IMR-90 (cell line): ENCODE measurements around the gene TBRG4. TPM values are rescaled to one million over a fixed set of nuclear protein-coding genes. Genes with fewer than 3 reads are reported as not detected.

ENCODE experiments used
- ATAC-seq: fragments of 200-7000 bp; cut with Tn5 transposase; 2 replicates; pipeline ENCODE4 v1.9.1; 2020; ENCODE audit warnings: low read depth, mild to moderate bottlenecking, moderate library complexity
- BruUV-seq: library from RNA; stranded (reverse); fragments of 400-500 nt; replicated peaks from 2 replicates; lab custom pipeline; 2021; lab: Mats Ljungman, UMichigan
- CTCF ChIA-PET: fragments of 300-600 bp; formaldehyde crosslinking; extraction: SDS; loops from one replicate; lab custom pipeline; 2021; ENCODE audit warnings: antibody characterized with exemption; lab: Yijun Ruan, JAX
- POLR2A ChIA-PET: fragments of 300-600 bp; sonication (Branson Sonifier 250); formaldehyde crosslinking; loops from one replicate; lab custom pipeline; 2022; ENCODE audit warnings: antibody characterized with exemption; ENCODE audit not compliant: unreplicated experiment; lab: Charles Lee
- DNase-seq: peaks from one replicate; pipeline ENCODE4 v3.0.0; 2013
- H2AFZ ChIP-seq: replicated peaks from 2 replicates; pipeline ENCODE3; 2013; ENCODE audit warnings: low read length, mild to moderate bottlenecking; ENCODE audit not compliant: poor library complexity
- H2AK5ac ChIP-seq: 2 replicates; pipeline ENCODE4 v1.6.1; 2013; ENCODE audit warnings: low read depth, low read length, inconsistent platforms
- H2AK9ac ChIP-seq: replicated peaks from 2 replicates; pipeline ENCODE3; 2013; ENCODE audit warnings: mild to moderate bottlenecking, low read depth, low read length, moderate library complexity; ENCODE audit not compliant: poor library complexity
- H2BK120ac ChIP-seq: 2 replicates; pipeline ENCODE4 v1.6.1; 2013; ENCODE audit warnings: low read depth, low read length, inconsistent platforms
- H2BK15ac ChIP-seq: 3 replicates; pipeline ENCODE4 v1.6.1; 2013; ENCODE audit warnings: low read depth, low read length, inconsistent platforms
- H2BK20ac ChIP-seq: 2 replicates; pipeline ENCODE4 v1.6.1; 2013; ENCODE audit warnings: low read depth, mild to moderate bottlenecking, inconsistent platforms, low read length, moderate library complexity
- H2BK5ac ChIP-seq: 2 replicates; pipeline ENCODE4 v1.6.1; 2013; ENCODE audit warnings: mild to moderate bottlenecking, low read depth, low read length, inconsistent platforms; ENCODE audit not compliant: poor library complexity, severe bottlenecking
- H3K14ac ChIP-seq: replicated peaks from 2 replicates; pipeline ENCODE4 v1.6.1; 2013; ENCODE audit warnings: low read depth, low read length, inconsistent platforms
- H3K18ac ChIP-seq: 2 replicates; pipeline ENCODE4 v1.6.1; 2013; ENCODE audit warnings: low read depth, low read length, control low read depth
- H3K23ac ChIP-seq: 2 replicates; pipeline ENCODE4 v1.6.1; 2013; ENCODE audit warnings: low read depth, low read length, inconsistent platforms
- H3K27ac ChIP-seq: 2 replicates; pipeline ENCODE4 v1.5.1; 2013; ENCODE audit warnings: mild to moderate bottlenecking, control low read depth, low read length; ENCODE audit not compliant: insufficient read depth
- H3K27me3 ChIP-seq: 2 replicates; pipeline ENCODE4 v1.6.1; 2013; ENCODE audit warnings: low read length; ENCODE audit not compliant: control insufficient read depth, insufficient read depth
- H3K36me3 ChIP-seq: 2 replicates; pipeline ENCODE4 v1.6.1; 2013; ENCODE audit warnings: low read length, mixed read lengths; ENCODE audit not compliant: control insufficient read depth, insufficient read depth
- H3K4ac ChIP-seq: 2 replicates; pipeline ENCODE4 v1.6.1; 2013; ENCODE audit warnings: low read depth, low read length, inconsistent platforms
- H3K4me1 ChIP-seq: 2 replicates; pipeline ENCODE4 v1.6.1; 2013; ENCODE audit warnings: low read length, mixed read lengths; ENCODE audit not compliant: control insufficient read depth, insufficient read depth
- H3K4me2 ChIP-seq: 2 replicates; pipeline ENCODE4 v1.6.1; 2013; ENCODE audit warnings: low read depth, mild to moderate bottlenecking, control low read depth, low read length, moderate library complexity
- H3K4me3 ChIP-seq: 2 replicates; pipeline ENCODE4 v1.5.1; 2013; ENCODE audit warnings: low read depth, mild to moderate bottlenecking, control low read depth, low read length, moderate library complexity; ENCODE audit not compliant: insufficient read depth
- H3K56ac ChIP-seq: 2 replicates; pipeline ENCODE4 v1.6.1; 2013; ENCODE audit warnings: low read length, inconsistent platforms; ENCODE audit not compliant: insufficient read depth; ENCODE audit errors: extremely low read depth
- H3K79me1 ChIP-seq, 2 experiments: 2 replicates each; pipeline ENCODE4 v1.6.1; 2013; ENCODE audit warnings: low read length in 2 of 2, inconsistent platforms in 1 of 2, low read depth in 1 of 2
- H3K9ac ChIP-seq: 2 replicates; pipeline ENCODE4 v1.6.1; 2013; ENCODE audit warnings: low read depth, low read length, control low read depth
- H3K9me1 ChIP-seq: 2 replicates; pipeline ENCODE4 v1.6.1; 2013; ENCODE audit warnings: low read length, inconsistent platforms; ENCODE audit not compliant: insufficient read depth
- H3K9me3 ChIP-seq: 2 replicates; pipeline ENCODE4 v1.6.1; 2013; ENCODE audit warnings: low read length; ENCODE audit not compliant: control insufficient read depth, insufficient read depth
- H4K20me1 ChIP-seq: 2 replicates; pipeline ENCODE4 v1.6.1; 2013; ENCODE audit warnings: low read length, inconsistent platforms; ENCODE audit not compliant: insufficient read depth
- H4K5ac ChIP-seq: 2 replicates; pipeline ENCODE4 v1.6.1; 2013; ENCODE audit warnings: mild to moderate bottlenecking, low read depth, low read length, control low read depth
- H4K8ac ChIP-seq, 2 experiments: 2 replicates each; pipeline ENCODE4 v1.6.1; 2013; ENCODE audit warnings: low read depth in 2 of 2, low read length in 2 of 2, control low read depth in 1 of 2, inconsistent platforms in 1 of 2
- H4K91ac ChIP-seq: 2 replicates; pipeline ENCODE4 v1.6.1; 2013; ENCODE audit warnings: low read depth, low read length, inconsistent platforms; ENCODE audit not compliant: insufficient read depth
- BHLHE40 ChIP-seq: fragments of 150-350 bp; IDR thresholded peaks from 2 replicates; pipeline ENCODE4 v1.6.1; 2016; ENCODE audit warnings: mild to moderate bottlenecking, low read depth, low read length
- CHD1 ChIP-seq: IDR thresholded peaks from 2 replicates; pipeline ENCODE4 v1.6.1; 2012; ENCODE audit warnings: low read depth, low read length, improper control_type of control experiment
- ELK1 ChIP-seq: fragments of 150-350 bp; IDR thresholded peaks from 2 replicates; pipeline ENCODE4 v1.6.1; 2016; ENCODE audit warnings: low read depth, mild to moderate bottlenecking, low read length, moderate library complexity, borderline replicate concordance
- MAZ ChIP-seq: IDR thresholded peaks from 2 replicates; pipeline ENCODE4 v1.6.1; 2012; ENCODE audit warnings: low read depth, mild to moderate bottlenecking, low read length, improper control_type of control experiment, moderate library complexity, borderline replicate concordance
- MXI1 ChIP-seq: IDR thresholded peaks from 2 replicates; pipeline ENCODE4 v1.6.1; 2012; ENCODE audit warnings: low read depth, mild to moderate bottlenecking, low read length, moderate library complexity, borderline replicate concordance
- POLR2A ChIP-seq: IDR thresholded peaks from 2 replicates; pipeline ENCODE4 v1.6.1; 2012; ENCODE audit warnings: mild to moderate bottlenecking, low read depth, low read length
- RCOR1 ChIP-seq: IDR thresholded peaks from 2 replicates; pipeline ENCODE4 v1.6.1; 2012; ENCODE audit warnings: mild to moderate bottlenecking, low read length, improper control_type of control experiment; ENCODE audit not compliant: insufficient replicate concordance
- SMC3 ChIP-seq: fragments of 150-350 bp; IDR thresholded peaks from 2 replicates; pipeline ENCODE4 v1.6.1; 2016; ENCODE audit warnings: low read depth, mild to moderate bottlenecking, antibody characterized with exemption, low read length, moderate library complexity
- USF2 ChIP-seq: fragments of 150-350 bp; IDR thresholded peaks from 2 replicates; pipeline ENCODE4 v1.6.1; 2017; ENCODE audit warnings: mild to moderate bottlenecking, antibody characterized with exemption, low read length, low read depth
- WGBS, 2 experiments: methylation state at CpG; one replicate each; pipeline versions ENCODE4 v1.1.5 to v1.1.7; 2013; ENCODE audit warnings: missing lambda C conversion rate in 2 of 2; ENCODE audit not compliant: insufficient read length in 1 of 2; ENCODE audit errors: extremely low coverage in 2 of 2; 5-methylcytosine and 5-hydroxymethylcytosine counted together
- dilution Hi-C: fragments of 300-500 bp; cut with HindIII; formaldehyde crosslinking; loops from one replicate; pipeline ENCODE4 v1.14.3; 2018; ENCODE audit warnings: low sequenced_read_pairs; ENCODE audit not compliant: unreplicated experiment
- in situ Hi-C: fragments of 300-500 bp; cut with MboI; formaldehyde crosslinking; loops from 3 replicates; pipeline ENCODE4 v1.14.3; 2019; ENCODE audit warnings: low sequenced_read_pairs, inconsistent platforms, mixed read lengths
- intact Hi-C: fragments of 100-400 bp; cut with micrococcal nuclease; formaldehyde crosslinking; loops from 2 replicates; pipeline ENCODE4 v1.10.0; 2022
- polyA plus RNA-seq, 3 experiments: library from polyadenylated mRNA; depleted of rRNA; stranded (reverse); fragments of >200 nt; gene quantifications; 2 replicates each; pipeline ENCODE4 v1.2.3, GENCODE V29; 2012; ENCODE audit warnings: low replicate concordance in 1 of 3
- total RNA-seq: library from RNA; depleted of rRNA; stranded (reverse); fragments of >200 nt; gene quantifications from 2 replicates; pipeline ENCODE4 v1.2.3, GENCODE V29; 2012

TBRG4 gene
- total and polyA plus RNA-seq, 2 of the 4 experiments (the other 2 are of a cell fraction), result 71.6 to 77.6 TPM

DNA sequence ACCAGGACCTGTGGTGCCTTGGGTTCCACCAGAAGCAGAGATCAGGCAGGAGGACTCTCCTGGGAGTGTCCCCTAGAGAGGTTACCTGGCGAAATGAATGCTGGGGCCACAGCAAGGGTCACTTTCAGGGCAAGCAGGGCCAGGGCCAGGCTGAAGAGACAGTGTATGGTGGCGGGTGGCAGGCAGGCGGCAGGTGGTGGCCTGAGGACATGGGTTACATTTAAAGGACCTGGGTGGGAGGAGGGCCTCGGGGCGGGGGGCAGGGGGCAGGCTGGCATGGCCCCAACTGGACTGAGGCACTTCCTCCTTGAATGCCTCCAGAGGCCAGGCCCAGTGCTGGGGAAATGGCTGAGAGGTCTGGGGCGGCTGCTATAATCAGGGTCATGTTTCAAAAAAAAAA is 14.7 kb upstream of the TBRG4 start:
- no peak overlapping the region for H2AFZ ChIP-seq
- ATAC-seq, result no peak
- no peaks in the 10 kb centered on the region for H3K4me1 ChIP-seq
- ChIA-PET CTCF (no interaction called here), POLR2A (no interaction called here)
- H3K14ac ChIP-seq, result no peak overlapping the region
- no peak overlapping the region for H4K8ac ChIP-seq
- H2BK120ac ChIP-seq, result no peak overlapping the region
- no peak overlapping the region for H3K27ac ChIP-seq
- H3K9me3 ChIP-seq, result no peaks in the 10 kb centered on the region
- H3K79me1 ChIP-seq, result no peaks in the 10 kb centered on the region
- no peak overlapping the region for H3K56ac ChIP-seq
- no peak for TF ChIP-seq ELK1
- TF ChIP-seq POLR2A, result no peak
- TF ChIP-seq MXI1, result no peak
- TF ChIP-seq RCOR1, result no peak
- TF ChIP-seq CHD1, result no peak
- TF ChIP-seq SMC3, result no peak
- TF ChIP-seq BHLHE40, result no peak
- TF ChIP-seq USF2, result no peak
- no peak for TF ChIP-seq MAZ
- intact Hi-C loops (no loop called here), dilution Hi-C loops (no loop called here), in situ Hi-C loops (no loop called here)
- no peak overlapping the region for H2BK20ac ChIP-seq
- H3K36me3 ChIP-seq, result no peaks in the 10 kb centered on the region
- H3K9ac ChIP-seq, result no peak overlapping the region
- no peak overlapping the region for H3K4ac ChIP-seq
- H3K4me3 ChIP-seq, result no peak overlapping the region
- no peak overlapping the region for H4K91ac ChIP-seq
- 73% methylated on average over 2 of the region's 6 CpGs; no CpG with 5 or more reads in 1 of the 2 experiments for WGBS, 2 experiments
- no peak for DNase-seq
- no peak overlapping the region for H3K18ac ChIP-seq
- H3K9me1 ChIP-seq, result no peaks in the 10 kb centered on the region
- no peak overlapping the region for H3K4me2 ChIP-seq
- H2AK9ac ChIP-seq, result no peak overlapping the region
- no TSS peak for BruUV-seq
- H2BK15ac ChIP-seq, result no peak overlapping the region
- no peaks in the 10 kb centered on the region for H4K20me1 ChIP-seq
- no peak overlapping the region for H4K5ac ChIP-seq
- H2AK5ac ChIP-seq, result no peak overlapping the region
- no peak overlapping the region for H2BK5ac ChIP-seq
- H3K27me3 ChIP-seq, result peaks cover 19% of the 10 kb centered on the region
- H3K23ac ChIP-seq, result no peak overlapping the region
